ENCODE data around the gene LAPTM5. TPM values are rescaled to one million over a fixed set of nuclear protein-coding genes. Genes with fewer than 3 reads are reported as not detected.

LAPTM5 gene
- total and polyA plus RNA-seq, 4 donors = 58.7 to 653 (median 271) TPM

DNA sequence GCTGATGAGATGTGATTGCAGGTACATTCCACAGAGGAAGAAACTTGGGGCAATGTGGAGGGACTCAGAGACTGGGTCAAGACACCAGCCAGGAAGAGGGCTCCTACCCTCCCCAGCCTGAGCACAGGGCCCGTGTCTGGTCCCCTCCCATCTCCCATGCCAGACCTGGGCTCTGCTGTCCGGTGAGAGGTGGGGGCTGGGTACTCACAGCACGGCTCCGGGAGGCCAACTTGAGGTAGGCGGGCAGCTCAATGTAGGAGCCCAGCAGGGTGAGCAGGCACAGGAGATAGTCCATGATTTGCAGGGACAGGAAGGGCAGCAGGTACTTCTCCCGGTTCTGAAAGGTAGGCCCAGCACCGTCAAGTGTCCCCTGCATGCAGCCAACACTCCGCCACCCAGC lies 18.0 kb downstream of the LAPTM5 start:
- H3K9ac ChIP-seq (ENCODE audit: insufficient read depth in 1 of 2, low read length in 2 of 2) = no peak overlapping the region
- WGBS, 2 donors = 89 to 90% methylated on average over 8 of the region's 8 CpGs
- TF ChIP-seq CTCF (IDR thresholded peaks at IDR 0.05; ENCODE audit: control extremely low read depth, extremely low read depth) = no peak
- H3K36me3 ChIP-seq (ENCODE audit: control insufficient read depth in 4 of 4, insufficient read depth in 4 of 4, low read length in 4 of 4) = peaks cover 0 to 35% (median 0%) of the 10 kb centered on the region in 4 donors
- H3K27me3 ChIP-seq (ENCODE audit: control insufficient read depth in 3 of 3, insufficient read depth in 3 of 3, low read length in 2 of 3) = no peaks in the 10 kb centered on the region
- H3K4me1 ChIP-seq (ENCODE audit: control insufficient read depth in 5 of 5, insufficient read depth in 5 of 5, low read length in 5 of 5) = peaks cover 0 to 4% (median 0%) of the 10 kb centered on the region in 5 donors
- H3K4me3 ChIP-seq = no peak overlapping the region
- ATAC-seq (ENCODE audit: insufficient read depth, low FRiP score) (no peak), DNase-seq (no peak)
- no peak overlapping the region for H3K27ac ChIP-seq (ENCODE audit: low read depth in 1 of 2, low read length in 1 of 2)
- peaks cover 0 to 2% (median 0%) of the 10 kb centered on the region in 4 donors for H3K9me3 ChIP-seq (ENCODE audit: control insufficient read depth in 4 of 4, insufficient read depth in 3 of 4, low read length in 3 of 4)

DNA sequence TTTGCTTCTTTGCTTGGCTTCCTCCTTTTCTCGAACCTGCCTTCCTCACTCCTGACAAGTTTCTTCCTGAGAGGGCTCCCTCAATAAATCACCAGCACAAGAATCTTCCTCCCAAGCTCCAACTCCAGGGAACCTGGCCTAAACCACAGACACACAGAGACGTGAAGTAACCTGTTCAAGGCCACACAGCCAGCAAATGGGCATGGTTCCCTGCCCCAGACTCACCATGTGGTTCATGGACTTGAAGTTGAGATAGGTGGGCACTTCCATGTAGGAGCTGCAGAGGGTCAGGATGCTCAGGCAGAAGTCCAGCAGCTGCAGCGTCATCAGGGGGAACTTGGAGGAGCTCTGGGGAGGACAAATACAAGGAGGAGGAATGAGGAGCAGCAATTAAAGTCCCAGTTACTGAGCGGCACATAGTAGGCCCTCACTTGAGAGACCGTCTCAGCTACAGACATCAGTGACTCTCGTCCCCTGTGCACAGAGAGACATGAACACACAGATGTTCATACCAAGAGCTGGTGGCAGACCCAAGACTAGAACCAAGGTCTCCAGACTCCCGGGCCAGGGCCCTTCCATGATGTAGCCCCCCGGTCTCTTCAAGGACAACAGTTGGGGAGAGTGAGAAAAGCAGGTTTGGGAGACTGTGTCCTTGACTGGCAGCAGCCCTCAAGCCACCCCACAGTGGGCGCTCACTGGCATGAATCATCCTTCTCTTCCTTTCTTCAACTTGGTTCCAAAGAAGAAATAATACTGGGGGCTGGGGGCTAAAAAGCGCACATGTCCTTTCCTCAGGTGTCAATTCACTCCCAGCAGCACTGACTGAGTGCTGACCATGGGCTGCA lies 18.6 kb downstream of the LAPTM5 start:
- TF ChIP-seq CTCF (IDR thresholded peaks at IDR 0.05; ENCODE audit: control extremely low read depth, extremely low read depth) = no peak
- DNase-seq (no peak), ATAC-seq (ENCODE audit: insufficient read depth, low FRiP score) (no peak)
- no peak overlapping the region for H3K27ac ChIP-seq (ENCODE audit: low read depth in 1 of 2, low read length in 1 of 2)
- H3K27me3 ChIP-seq (ENCODE audit: control insufficient read depth in 3 of 3, insufficient read depth in 3 of 3, low read length in 2 of 3) = no peaks in the 10 kb centered on the region
- H3K9me3 ChIP-seq (ENCODE audit: control insufficient read depth in 4 of 4, insufficient read depth in 3 of 4, low read length in 3 of 4) = peaks cover 0 to 2% (median 0%) of the 10 kb centered on the region in 4 donors
- H3K4me1 ChIP-seq (ENCODE audit: control insufficient read depth in 5 of 5, insufficient read depth in 5 of 5, low read length in 5 of 5) = peaks cover 0 to 3% (median 0%) of the 10 kb centered on the region in 5 donors
- peaks cover 0 to 39% (median 0%) of the 10 kb centered on the region in 4 donors for H3K36me3 ChIP-seq (ENCODE audit: control insufficient read depth in 4 of 4, insufficient read depth in 4 of 4, low read length in 4 of 4)
- no peak overlapping the region for H3K4me3 ChIP-seq
- 89 to 92% methylated on average over 10 of the region's 10 CpGs for WGBS, 2 donors
- no peak overlapping the region for H3K9ac ChIP-seq (ENCODE audit: insufficient read depth in 1 of 2, low read length in 2 of 2)

- Histone ChIP-seq H3K36me3 (ENCODE audit: control insufficient read depth in 4 of 4, insufficient read depth in 4 of 4, low read length in 4 of 4) (peaks cover 0 to 44% (median 0%) of the 10 kb centered on the region in 4 donors), H3K4me3 (no peak overlapping the region), H3K27ac (ENCODE audit: low read depth in 1 of 2, low read length in 1 of 2) (no peak overlapping the region), H3K4me1 (ENCODE audit: control insufficient read depth in 5 of 5, insufficient read depth in 5 of 5, low read length in 5 of 5) (peaks cover 0 to 2% (median 0%) of the 10 kb centered on the region in 5 donors), H3K27me3 (ENCODE audit: control insufficient read depth in 3 of 3, insufficient read depth in 3 of 3, low read length in 2 of 3) (no peaks in the 10 kb centered on the region), H3K9ac (ENCODE audit: insufficient read depth in 1 of 2, low read length in 2 of 2) (no peak overlapping the region), H3K9me3 (ENCODE audit: control insufficient read depth in 4 of 4, insufficient read depth in 3 of 4, low read length in 3 of 4) (peaks cover 0 to 2% (median 0%) of the 10 kb centered on the region in 4 donors)
- WGBS, 2 donors = 63 to 79% methylated on average over 5 of the region's 5 CpGs
- DNase-seq (no peak), ATAC-seq (ENCODE audit: insufficient read depth, low FRiP score) (no peak)
- TF ChIP-seq CTCF (IDR thresholded peaks at IDR 0.05; ENCODE audit: control extremely low read depth, extremely low read depth) = no peak
Observed at GRCh38 chr1:30738040-30738714, 19.4 kb downstream of the LAPTM5 start.

Measured in lung (tissue), 12 donors.